Amniotic stem cell (primary cell): Measurements from ENCODE around the gene PLA2G10.
"Not testable (repeated sequence)": the region's sequence is repeated elsewhere in the genome, so short reads cannot be mapped to it uniquely, and the experiment has no call there.

Experiments used
- DNase-seq: peaks from one replicate; lab custom pipeline; 2025; lab: John Stamatoyannopoulos, UW

Gene PLA2G10

GRCh38 chr16:14667347-14668266, 26.5 kb downstream of the PLA2G10 start:
- DNase-seq = no peak

GRCh38 chr16:14658063-14658462, 36.0 kb downstream of the PLA2G10 start:
- DNase-seq = no peak

- no peak for DNase-seq
These were observed 41.4 kb downstream of the PLA2G10 start for GRCh38 chr16:14652726-14653125.

- no peak for DNase-seq
These were observed 43.5 kb downstream of the PLA2G10 start for GRCh38 chr16:14650629-14651028.

GRCh38 chr16:14649816-14650215, 44.3 kb downstream of the PLA2G10 start:
- no peak for DNase-seq

- no peak for DNase-seq
These were observed 52.2 kb downstream of the PLA2G10 start for GRCh38 chr16:14641926-14642325.

GRCh38 chr16:14641206-14641605, 52.9 kb downstream of the PLA2G10 start:
- DNase-seq = no peak

GRCh38 chr16:14640538-14640937, 53.6 kb downstream of the PLA2G10 start:
- no peak for DNase-seq

- DNase-seq = not testable (repeated sequence)
These were observed 57.2 kb downstream of the PLA2G10 start for GRCh38 chr16:14636951-14637240.

- not testable (repeated sequence) for DNase-seq
These were observed 57.7 kb downstream of the PLA2G10 start for GRCh38 chr16:14636179-14636950.

GRCh38 chr16:14635395-14636165, 58.5 kb downstream of the PLA2G10 start:
- no peak for DNase-seq

GRCh38 chr16:14634389-14634725, 59.8 kb downstream of the PLA2G10 start:
- no peak for DNase-seq

- DNase-seq = peak; percentile 84
These were observed 61.2 kb downstream of the PLA2G10 start, which contains the start of gene BFAR for GRCh38 chr16:14632693-14633569. Gene BFAR, plus strand, starts transcription at chr16:14632951. Its CDS starts 11,396 bp downstream, at chr16:14644347.

- not testable (repeated sequence) for DNase-seq
These were observed 63.3 kb downstream of the PLA2G10 start for GRCh38 chr16:14630620-14631330.

GRCh38 chr16:14629919-14630619, 64.0 kb downstream of the PLA2G10 start, which contains the start of gene PARN:
Gene PARN, minus strand, starts transcription at chr16:14630260. Its CDS starts 135 bp downstream, at chr16:14630125.
- DNase-seq = peak; percentile 92

- DNase-seq = no peak
These were observed 64.5 kb downstream of the PLA2G10 start for GRCh38 chr16:14629612-14629918.

GRCh38 chr16:14628806-14629611, 65.1 kb downstream of the PLA2G10 start:
- no peak for DNase-seq

- no peak for DNase-seq
These were observed 67.0 kb downstream of the PLA2G10 start for GRCh38 chr16:14627078-14627477.
